ENCODE data around the gene COMMD9. TPM values are rescaled to one million over a fixed set of nuclear protein-coding genes. Genes with fewer than 3 reads are reported as not detected.

The COMMD9 gene
- total and polyA plus RNA-seq, 10 of the 15 experiments (the other 5 are each of a cell fraction or from before 2014, with no cell fraction given), result 31.4 to 119 (median 56.2) TPM

GRCh38 chr11:36313750-36314433 lies 24.7 kb upstream of the COMMD9 start (continued):
- TF ChIP-seq CBX5 (IDR thresholded peaks at IDR 0.05; ENCODE audit: low read depth), result no peak
- no peak for TF ChIP-seq RCOR1 (conservative IDR thresholded peaks at IDR 0.05; ENCODE audit: low read depth, low read length)
- no peak for TF ChIP-seq CEBPB (IDR thresholded peaks at IDR 0.05; ENCODE audit: borderline replicate concordance in 1 of 2, low read depth in 2 of 2, low read length in 2 of 2)
- TF ChIP-seq NKRF (conservative IDR thresholded peaks at IDR 0.05), result no peak
- TF ChIP-seq CHD4 (IDR thresholded peaks at IDR 0.05), result no peak
- TF ChIP-seq LARP7 (IDR thresholded peaks at IDR 0.05), result 0 out of 2 replicates have a peak, but pooled peaks have one; percentile 25
- no peak for TF ChIP-seq SMAD1 (IDR thresholded peaks at IDR 0.05; ENCODE audit: low read depth, partially characterized antibody)
- no peak for TF ChIP-seq RBBP5 (conservative IDR thresholded peaks at IDR 0.05)
- no peak for TF ChIP-seq STAT3 (IDR thresholded peaks at IDR 0.05; ENCODE audit: low read depth, low read length)
- no peak for TF ChIP-seq MAX (IDR thresholded peaks at IDR 0.05; ENCODE audit: low read depth, low read length)
- TF ChIP-seq ZSCAN29 (IDR thresholded peaks at IDR 0.05), result no peak
- no peak for TF ChIP-seq NBN (IDR thresholded peaks at IDR 0.05)
- no peak for TF ChIP-seq TARDBP (IDR thresholded peaks at IDR 0.05; ENCODE audit: borderline replicate concordance)
- no peak for TF ChIP-seq BCL11A (IDR thresholded peaks at IDR 0.05; ENCODE audit: low read depth, low read length)
- no peak for TF ChIP-seq MEF2A (IDR thresholded peaks at IDR 0.05; ENCODE audit: insufficient read depth, low read depth, low read length)
- TF ChIP-seq RELB (IDR thresholded peaks at IDR 0.05; ENCODE audit: low read depth), result no peak
- no peak for TF ChIP-seq RFX5 (IDR thresholded peaks at IDR 0.05; ENCODE audit: low read depth, low read length)
- no peak for TF ChIP-seq JUND (IDR thresholded peaks at IDR 0.05; ENCODE audit: low read depth, low read length)
- TF ChIP-seq BHLHE40 (IDR thresholded peaks at IDR 0.05; ENCODE audit: borderline replicate concordance in 1 of 2, low read depth in 2 of 2, low read length in 1 of 2), result no peak
- TF ChIP-seq SPI1 (IDR thresholded peaks at IDR 0.05; ENCODE audit: borderline replicate concordance, insufficient read depth, low read depth, low read length), result peak; percentile 21; the same call in 1 of the 2 replicates
- TF ChIP-seq CTCF (IDR thresholded peaks at IDR 0.05 in 2 of 3, conservative IDR thresholded peaks at IDR 0.05 in 1 of 3; ENCODE audit: control insufficient read depth in 2 of 3, extremely low read depth in 1 of 3, insufficient read depth in 1 of 3, low read depth in 3 of 3, low read length in 3 of 3), result no peak
- no peak for TF ChIP-seq ZNF217 (IDR thresholded peaks at IDR 0.05)
- TF ChIP-seq ESRRA (IDR thresholded peaks at IDR 0.05; ENCODE audit: low read length), result no peak
- no peak for TF ChIP-seq NFYA (IDR thresholded peaks at IDR 0.05; ENCODE audit: borderline replicate concordance, low read depth, low read length)
- no peak for TF ChIP-seq FOS (IDR thresholded peaks at IDR 0.05; ENCODE audit: borderline replicate concordance, extremely low read depth, insufficient read length)
- no peak for TF ChIP-seq TBL1XR1 (IDR thresholded peaks at IDR 0.05; ENCODE audit: low read depth, low read length)
- 0 out of 2 replicates have a peak, but pooled peaks have one; percentile 22 for TF ChIP-seq ATF7 (IDR thresholded peaks at IDR 0.05; ENCODE audit: low read depth)
- no peak for TF ChIP-seq POLR2AphosphoS5 (IDR thresholded peaks at IDR 0.05; ENCODE audit: low read length)
